GM18867 (cell line): ENCODE results near the gene ADM2.

Experiments used
- ATAC-seq: cut with Tn5 transposase; IDR thresholded peaks from one replicate; pipeline ENCODE4 v1.9.1; 2021; ENCODE audit warnings: mild to moderate bottlenecking, moderate library complexity; ENCODE audit not compliant: unreplicated experiment

ADM2 gene

GRCh38 chr22:50445071-50445879, 36.1 kb upstream of the ADM2 start:
- ATAC-seq: no peak

GRCh38 chr22:50445880-50446707, 35.2 kb upstream of the ADM2 start:
- ATAC-seq: no peak

- no peak for ATAC-seq
Measured at GRCh38 chr22:50446708-50447575, 34.4 kb upstream of the ADM2 start.

- ATAC-seq: no peak
Measured at GRCh38 chr22:50447576-50448551, 33.5 kb upstream of the ADM2 start.

GRCh38 chr22:50452649-50453048, 28.7 kb upstream of the ADM2 start:
- ATAC-seq: no peak

- ATAC-seq: no peak
Measured at GRCh38 chr22:50454556-50455075, 26.7 kb upstream of the ADM2 start.

- no peak for ATAC-seq
Measured at GRCh38 chr22:50455201-50455600, 26.1 kb upstream of the ADM2 start.

- ATAC-seq: no peak
Measured at GRCh38 chr22:50456026-50456425, 25.3 kb upstream of the ADM2 start.

GRCh38 chr22:50456466-50457234, 24.7 kb upstream of the ADM2 start:
- ATAC-seq: no peak

GRCh38 chr22:50459016-50459415, 22.3 kb upstream of the ADM2 start:
- ATAC-seq: no peak

GRCh38 chr22:50459496-50460140, 21.7 kb upstream of the ADM2 start:
- no peak for ATAC-seq

- ATAC-seq: no peak
Measured at GRCh38 chr22:50460938-50461337, 20.4 kb upstream of the ADM2 start.

- ATAC-seq: no peak
Measured at GRCh38 chr22:50461536-50461935, 19.8 kb upstream of the ADM2 start.

GRCh38 chr22:50461979-50462540, 19.3 kb upstream of the ADM2 start:
- no peak for ATAC-seq

GRCh38 chr22:50463188-50463900, 18.0 kb upstream of the ADM2 start:
- no peak for ATAC-seq

- no peak for ATAC-seq
Measured at GRCh38 chr22:50464451-50464850, 16.9 kb upstream of the ADM2 start.

- ATAC-seq: no peak
Measured at GRCh38 chr22:50465066-50465930, 16.0 kb upstream of the ADM2 start.
